Stimulated activated CD8-positive, alpha-beta memory T cell treated with anti-CD3 and anti-CD28 coated beads, Interleukin-12 subunit alpha, Interleukin-12 subunit beta, amount 100 ng/mL, for 24 hours (primary cell): ENCODE measurements around the gene PLEKHA3.

ENCODE experiments used
- DNase-seq: peaks from one replicate; pipeline ENCODE4 v3.0.0-alpha.2; 2020; ENCODE audit errors: extremely low read depth

PLEKHA3 gene

DNA sequence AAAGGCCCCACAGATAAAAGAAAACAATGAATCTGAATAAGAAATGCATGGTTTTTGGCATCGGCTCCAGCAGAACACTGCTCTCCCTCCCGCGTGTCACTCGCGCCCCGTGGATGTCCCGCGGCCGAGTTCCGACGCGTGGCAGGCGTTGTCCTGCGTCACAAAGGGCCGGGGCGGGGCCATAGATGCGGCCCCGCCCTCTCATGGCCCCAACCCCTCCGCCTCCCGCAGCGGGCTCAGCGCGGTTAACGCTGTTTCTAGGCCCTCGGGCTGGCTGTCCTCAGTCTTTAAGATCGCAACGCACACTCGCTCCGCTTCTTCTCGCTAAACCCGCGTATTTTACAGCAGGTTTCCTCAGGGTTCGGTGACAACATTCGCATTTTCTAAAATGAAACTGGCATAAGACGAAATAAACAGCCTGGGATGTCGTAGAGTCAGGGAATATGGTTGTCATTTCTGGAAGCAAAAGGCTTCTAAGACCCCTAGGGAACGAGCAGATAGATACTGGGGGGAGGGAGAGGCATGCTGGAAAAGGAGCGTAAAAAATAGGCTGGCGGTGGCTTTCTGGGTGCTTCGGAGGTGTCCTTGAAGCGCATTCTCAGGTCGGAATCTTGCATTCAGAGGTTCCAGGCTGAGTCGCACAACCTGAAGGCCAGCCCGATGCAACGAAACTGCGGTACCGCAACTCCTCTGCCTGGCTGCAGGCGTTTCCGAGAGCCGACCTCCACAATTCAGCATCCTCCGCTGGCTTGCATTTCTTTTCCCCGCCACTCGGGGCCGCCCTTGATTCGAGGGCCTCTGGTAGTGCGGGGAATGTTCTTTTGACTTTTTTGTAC is 1.6 kb upstream of the PLEKHA3 start, which contains the start of gene FKBP7:
TSS of gene FKBP7 (minus strand) at position 162 of the 836 bp plus-strand sequence. CDS start at position 61, 101 bp downstream.
- DNase-seq, result peak; percentile 65

DNA sequence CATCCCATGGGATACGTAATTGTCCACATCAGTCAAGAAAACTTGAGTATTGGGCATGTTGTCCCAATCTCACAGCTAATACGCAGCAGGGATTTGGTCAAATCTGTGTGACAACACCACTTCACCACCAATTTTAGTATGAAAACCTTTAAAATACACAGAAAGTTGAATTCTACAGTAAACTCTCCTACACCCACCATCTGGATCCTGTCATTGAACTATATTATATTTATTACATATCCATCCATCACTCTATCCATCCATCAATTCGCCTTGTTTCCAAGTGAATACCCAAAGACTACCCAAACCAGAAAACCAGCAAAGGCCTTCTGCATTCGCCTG is 1.0 kb upstream of the PLEKHA3 start:
- no peak for DNase-seq

DNA sequence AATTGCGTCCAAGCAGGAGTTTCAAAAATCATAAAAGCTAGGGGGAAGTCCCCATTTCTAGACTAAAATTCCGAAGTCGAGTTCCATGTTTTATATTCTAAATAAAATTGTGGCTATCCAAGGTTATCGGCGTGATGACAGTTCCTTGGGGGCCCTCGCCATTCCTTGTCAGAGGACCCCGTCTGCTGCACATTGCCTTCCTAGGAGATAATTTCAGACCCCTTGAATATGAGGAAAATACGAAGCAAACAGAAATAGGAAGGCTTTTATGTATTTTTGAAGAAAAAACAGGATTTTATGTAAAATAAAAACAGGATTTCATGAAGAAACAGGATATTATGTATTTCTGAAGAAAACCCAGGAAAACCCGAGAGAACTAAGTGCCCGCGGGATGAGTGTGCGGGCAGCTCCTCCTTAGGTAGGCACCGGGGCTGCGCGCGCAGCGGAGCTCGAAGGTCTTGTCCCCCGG is 465 bp upstream of the PLEKHA3 start:
- no peak for DNase-seq

DNA sequence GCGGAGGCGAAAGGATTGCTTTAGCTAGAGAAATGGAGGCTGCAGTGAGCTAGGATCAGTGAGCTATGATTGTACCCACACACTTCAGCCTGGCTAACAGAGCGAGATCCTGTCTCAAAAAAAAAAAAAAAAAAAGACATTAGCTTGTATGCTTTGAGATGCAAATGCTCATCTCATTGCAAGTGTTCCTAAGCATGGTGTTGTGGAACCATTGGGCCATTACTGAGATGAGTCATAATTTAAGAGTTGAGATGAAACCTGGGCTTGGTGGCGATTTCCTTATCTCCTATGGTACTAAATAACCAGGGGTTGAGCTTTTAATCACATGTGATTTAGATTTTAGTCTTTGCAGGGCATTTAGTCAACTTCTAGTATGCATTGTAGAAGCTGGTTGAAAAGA is 2.2 kb downstream of the PLEKHA3 start:
- no peak for DNase-seq

DNA sequence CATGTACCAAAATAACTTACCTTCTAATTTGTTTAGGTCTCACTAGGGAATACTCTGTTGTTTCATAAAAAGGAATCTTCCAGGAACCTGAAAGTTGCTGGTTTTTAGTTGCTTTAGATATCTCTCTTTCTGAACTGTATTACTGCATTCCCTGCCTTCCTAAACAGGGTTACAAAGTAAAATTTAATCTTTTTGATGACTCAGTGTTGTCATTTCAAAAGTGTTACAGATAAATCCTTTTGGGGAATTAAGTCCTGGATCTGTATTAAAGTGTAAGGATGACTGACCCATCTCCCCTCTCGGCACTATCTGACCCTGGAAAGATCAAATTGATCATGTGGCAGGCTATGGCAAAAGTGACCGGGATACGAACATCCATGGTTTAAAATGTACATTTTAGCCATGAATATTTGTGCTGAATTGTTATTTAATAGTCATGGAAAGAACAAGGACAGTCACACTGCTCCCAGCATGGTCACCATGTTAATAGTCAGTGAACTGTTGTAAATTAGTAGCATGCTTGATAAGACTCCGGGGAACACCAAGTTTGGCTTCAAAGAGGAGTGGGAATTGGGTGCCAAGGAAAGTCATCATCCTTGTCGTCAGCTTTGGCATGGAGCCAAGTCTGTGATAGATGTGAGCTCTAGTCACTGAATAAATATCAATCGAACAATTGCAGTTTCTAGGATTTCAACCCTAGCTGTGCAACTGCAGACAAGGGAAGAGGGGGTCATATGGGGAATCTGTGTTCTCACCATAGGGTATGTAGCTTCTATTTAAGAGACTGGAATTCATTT is 4.2 kb downstream of the PLEKHA3 start:
- DNase-seq, result no peak

DNA sequence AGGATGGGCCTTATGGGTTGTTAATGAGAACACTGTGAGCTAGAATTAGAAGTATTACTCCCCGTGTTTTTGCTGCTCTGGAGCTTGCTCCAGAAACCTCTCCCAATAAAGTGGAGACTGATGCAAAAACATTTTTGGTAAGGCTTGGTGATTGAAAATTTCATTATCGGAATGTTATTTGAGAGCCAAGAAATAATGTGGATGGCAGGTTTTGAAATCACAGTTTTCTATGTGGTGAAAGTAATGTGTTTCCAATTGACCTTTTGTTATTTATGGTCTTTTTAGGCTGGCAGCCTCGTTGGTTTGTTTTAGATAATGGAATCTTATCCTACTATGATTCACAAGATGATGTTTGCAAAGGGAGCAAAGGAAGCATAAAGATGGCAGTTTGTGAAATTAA is 5.1 kb downstream of the PLEKHA3 start:
- no peak for DNase-seq

DNA sequence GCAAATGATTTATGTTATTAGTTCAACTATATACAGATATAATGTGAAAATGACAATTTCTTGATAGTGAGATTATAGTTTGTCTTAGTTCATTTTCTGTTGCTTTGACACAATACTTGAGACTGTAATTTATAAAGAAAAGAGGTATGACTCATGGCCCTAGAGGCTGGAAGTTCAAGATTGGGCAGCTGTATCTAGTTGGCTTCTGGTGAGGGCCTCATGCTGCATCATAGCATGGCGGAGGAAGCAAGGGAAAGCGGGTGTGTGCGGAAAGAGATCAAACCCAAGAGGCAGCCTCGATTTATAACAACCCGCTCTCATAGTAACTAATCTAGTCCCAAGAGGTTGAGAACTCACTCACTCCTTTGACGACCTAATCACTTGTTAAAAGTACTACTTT is 11.4 kb downstream of the PLEKHA3 start:
- no peak for DNase-seq

DNA sequence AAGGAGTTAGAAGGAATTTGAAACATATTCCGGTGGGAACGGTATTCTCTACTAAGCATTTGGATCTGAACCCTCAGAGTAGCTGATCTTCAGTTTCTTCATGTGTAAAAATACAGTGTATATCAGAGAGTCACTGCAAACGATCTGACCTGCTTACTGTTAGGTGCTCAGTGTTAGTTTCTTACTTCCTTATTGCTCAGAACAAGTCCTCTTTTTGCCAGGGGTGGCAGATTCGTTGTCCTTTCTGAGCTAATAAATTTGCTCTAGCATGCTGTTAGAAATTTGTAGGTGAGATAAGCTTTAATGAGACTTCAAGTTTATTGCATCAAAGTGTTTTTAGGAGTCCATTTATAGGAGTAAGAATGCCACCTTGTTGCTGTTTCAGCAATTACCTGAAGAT is 15.8 kb downstream of the PLEKHA3 start:
- DNase-seq, result no peak

DNA sequence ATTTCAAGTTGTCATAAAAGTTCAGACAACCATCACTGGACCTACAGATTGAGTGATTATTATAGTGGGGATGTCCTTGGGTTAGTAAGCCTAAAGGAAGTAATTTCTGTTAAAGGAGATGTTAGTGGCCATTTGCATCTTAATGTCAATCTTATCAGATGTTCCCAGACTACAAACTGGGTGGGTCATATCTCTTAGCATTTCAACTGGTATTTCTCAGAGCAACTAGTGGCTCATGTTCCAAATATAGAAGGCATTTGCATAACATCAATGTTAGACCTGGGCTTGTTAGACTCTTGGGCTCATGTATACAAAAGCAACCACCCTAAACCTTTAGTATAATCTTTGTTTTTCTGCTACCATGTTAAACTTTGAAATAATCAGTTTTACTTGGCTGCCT is 17.9 kb downstream of the PLEKHA3 start:
- no peak for DNase-seq

DNA sequence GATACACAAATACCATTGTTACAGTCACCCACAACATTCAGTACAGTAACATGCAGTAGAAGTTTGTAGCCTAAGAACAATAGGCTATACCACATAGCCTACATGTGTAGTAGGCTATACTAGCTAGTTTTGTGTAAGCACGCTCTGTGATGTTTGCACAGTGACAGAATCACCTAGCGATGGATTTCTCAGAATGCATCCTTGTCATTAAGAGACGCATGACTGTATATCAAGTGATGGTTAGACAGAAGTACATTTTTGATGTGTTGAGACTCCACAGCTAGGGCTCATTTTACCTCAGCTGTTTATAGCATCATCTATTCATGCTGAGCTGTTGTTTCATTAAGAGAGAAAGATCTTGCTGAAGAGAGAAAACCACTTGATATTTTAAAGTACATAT is 19.4 kb downstream of the PLEKHA3 start:
- DNase-seq, result no peak

DNA sequence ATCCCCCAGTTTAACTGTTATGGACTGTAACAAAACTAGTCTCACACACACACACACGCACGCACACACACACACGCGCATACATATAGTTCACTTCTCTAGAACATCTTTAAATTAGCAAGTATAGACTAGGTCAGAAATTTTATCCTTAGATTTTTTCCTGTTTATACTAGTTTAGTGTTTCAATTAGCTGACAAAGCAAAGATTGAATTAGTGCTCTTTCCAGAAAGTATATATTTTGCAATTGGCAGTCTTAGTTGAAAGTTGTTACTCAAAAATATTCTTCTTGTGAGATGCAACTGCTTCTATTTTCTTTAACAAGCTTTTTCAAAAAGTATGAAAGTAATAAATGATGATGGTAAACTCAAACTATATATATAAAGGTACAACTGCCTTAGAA is 22.5 kb downstream of the PLEKHA3 start:
- no peak for DNase-seq

DNA sequence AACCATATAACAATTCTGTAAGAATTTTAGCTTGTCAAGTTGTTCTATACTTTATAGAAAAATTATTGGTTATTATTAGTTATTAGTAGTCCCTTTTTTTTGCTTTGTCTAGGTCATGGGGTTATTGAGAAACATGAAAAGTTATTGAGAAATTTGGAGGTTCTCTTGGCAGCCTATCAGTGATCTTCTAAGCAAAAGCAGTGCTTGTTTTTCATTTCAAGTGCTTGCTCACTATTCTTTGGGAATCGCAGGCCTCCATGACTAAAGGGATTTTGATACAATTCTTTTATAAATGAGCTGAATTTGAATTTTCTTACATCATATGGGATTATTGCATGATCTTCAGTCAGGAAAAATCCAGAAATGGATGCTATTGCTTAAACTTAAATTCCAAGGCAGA is 25.8 kb downstream of the PLEKHA3 start:
- no peak for DNase-seq

DNA sequence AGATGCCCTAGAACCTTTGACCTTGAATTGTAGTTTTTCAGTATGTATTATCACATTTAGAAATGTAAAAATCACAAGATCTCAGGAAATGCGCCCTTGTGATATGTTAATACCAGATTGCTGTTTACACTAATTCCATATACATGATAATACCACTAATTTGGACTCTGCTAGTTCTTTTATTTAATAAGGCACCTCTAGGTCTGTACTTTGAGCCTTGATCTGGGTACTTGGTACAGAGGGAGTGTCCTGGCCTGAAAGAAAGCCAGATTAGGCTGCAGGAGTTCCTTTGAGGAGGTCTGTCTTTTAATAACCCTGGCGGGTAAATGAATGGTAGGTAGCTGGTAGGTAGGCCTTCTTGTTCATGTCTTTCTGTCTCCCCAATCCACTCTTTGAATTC is 26.3 kb downstream of the PLEKHA3 start:
- DNase-seq, result no peak

DNA sequence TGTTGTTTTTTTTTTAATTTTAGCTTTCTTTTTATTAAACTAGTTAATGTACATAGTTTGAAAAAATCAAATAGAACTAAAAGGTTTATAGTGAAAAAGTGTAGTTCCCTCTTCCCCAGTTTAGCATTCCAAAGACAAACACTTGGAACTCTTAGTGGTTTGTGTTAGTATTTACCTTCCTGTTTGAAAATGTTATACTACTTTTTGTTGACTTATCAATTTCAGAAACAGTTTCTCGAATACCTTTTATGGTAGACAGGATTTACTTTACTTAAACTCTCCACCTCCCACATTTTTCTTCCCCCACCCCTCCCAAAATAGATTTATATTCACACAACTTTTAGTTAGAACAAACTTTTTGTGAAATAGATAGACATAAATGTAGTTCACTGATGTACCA is 26.7 kb downstream of the PLEKHA3 start:
- no peak for DNase-seq

DNA sequence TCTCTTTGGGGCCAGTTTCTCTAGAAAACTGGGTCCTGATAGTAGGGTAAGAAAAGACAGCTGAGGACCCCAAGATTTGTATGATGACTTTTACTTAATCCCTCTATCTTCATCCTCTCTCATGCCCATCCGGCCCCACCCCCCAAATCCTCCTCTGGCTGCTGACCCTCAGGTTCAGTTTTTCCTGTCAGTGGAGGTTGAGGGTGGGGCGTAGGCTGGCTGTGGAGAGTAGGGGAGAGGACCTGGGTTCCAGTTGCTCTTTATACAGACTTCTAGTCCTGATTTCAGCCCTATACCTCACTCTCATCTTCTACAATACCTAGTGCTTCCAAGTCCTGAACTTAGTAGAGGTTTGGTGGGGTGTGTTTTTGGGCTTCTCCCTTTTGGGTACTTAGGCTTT is 28.4 kb downstream of the PLEKHA3 start:
- no peak for DNase-seq

DNA sequence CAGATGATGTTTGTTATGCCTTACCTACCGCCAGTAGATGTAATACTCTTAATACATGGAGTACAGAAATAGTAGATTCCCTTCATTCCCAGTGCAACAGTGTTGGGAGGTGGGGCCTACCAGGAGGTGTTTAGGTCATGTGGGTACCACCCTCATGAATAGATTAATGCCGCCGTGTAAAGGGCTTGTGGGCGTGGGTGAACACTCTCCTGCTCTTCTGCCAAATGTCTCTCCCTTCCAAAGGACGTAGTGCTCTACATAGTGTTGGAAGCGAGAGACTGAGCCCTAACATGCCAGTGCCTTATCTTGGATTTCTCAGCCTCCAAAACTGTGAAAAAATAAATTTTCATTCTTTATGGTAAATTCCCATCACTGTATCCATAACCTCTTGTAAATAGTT is 30.1 kb downstream of the PLEKHA3 start:
- no peak for DNase-seq

DNA sequence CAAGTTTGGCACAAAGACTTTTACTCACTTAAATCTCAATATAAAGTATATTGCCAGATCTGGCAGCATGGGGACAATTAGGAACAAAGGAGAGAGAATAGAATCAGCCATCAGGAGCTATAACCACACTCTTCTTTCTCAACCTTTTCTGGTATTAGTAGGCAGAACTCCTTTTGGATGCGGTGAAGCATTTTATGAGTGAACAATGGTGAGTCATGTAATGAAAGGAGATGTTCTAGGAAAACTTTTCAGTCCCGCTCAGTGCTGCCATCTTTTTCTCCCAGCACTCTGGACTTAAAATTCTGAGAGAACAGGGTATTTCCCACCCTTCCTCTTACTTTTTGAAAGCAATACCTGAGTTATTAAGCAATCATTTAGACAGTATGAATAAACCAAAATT is 32.2 kb downstream of the PLEKHA3 start:
- DNase-seq, result no peak

DNA sequence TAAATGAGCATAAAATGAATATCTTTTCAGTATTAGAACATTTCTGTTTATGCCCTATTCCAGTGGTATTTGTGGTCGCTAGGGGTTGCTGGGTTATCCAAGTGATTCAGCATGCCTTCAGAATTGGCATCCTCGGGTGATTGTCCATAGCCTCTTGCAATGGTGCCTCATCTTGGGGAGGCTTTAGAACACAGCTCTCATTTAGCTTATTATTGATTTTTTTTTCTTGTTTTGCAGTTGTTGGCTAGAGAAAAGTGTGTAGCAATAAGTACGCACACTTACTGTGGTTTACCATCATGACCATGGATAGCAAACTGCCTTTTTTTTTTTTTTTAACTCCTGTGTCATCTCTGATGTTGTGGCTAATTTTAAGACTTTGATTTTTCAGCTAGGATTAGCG is 33.6 kb downstream of the PLEKHA3 start:
- DNase-seq, result no peak

DNA sequence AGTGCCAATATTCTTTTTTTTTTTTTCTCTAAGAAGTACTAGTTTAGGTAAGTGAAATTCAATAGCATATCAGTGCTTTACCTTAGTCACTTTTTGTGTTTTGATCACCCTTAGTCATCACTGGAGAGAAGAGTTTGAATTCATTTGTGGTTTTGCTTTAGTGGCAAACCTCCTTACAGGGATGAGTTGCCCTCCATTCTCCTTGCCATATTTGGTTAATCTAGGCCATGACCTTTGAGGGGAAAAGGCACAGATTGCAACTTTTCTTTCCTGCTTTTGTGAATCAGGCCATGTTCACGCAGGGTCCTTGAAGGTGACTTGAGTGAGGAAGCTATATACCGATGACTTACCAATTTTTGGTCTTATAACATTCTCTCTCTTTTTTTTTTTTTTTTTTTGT is 34.4 kb downstream of the PLEKHA3 start:
- no peak for DNase-seq

DNA sequence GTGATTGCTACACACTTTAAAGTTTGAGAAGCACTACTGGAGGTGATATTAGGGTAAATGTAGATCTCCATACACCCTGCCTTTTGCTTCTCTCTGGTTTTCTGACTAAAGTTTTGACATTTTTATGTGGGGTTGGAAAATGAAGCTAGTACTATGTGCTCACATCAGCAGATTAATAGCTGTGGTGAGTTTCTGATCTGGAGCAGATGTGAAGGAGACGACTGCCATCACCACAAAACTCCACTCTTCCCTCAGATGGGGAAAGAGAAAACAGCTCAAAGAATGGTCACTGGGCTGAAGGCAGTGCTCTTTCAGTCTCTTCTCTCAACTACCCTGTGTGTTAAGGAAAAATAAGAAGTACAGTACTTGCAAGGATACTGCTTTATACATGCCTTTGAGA is 37.2 kb downstream of the PLEKHA3 start:
- DNase-seq, result no peak

DNA sequence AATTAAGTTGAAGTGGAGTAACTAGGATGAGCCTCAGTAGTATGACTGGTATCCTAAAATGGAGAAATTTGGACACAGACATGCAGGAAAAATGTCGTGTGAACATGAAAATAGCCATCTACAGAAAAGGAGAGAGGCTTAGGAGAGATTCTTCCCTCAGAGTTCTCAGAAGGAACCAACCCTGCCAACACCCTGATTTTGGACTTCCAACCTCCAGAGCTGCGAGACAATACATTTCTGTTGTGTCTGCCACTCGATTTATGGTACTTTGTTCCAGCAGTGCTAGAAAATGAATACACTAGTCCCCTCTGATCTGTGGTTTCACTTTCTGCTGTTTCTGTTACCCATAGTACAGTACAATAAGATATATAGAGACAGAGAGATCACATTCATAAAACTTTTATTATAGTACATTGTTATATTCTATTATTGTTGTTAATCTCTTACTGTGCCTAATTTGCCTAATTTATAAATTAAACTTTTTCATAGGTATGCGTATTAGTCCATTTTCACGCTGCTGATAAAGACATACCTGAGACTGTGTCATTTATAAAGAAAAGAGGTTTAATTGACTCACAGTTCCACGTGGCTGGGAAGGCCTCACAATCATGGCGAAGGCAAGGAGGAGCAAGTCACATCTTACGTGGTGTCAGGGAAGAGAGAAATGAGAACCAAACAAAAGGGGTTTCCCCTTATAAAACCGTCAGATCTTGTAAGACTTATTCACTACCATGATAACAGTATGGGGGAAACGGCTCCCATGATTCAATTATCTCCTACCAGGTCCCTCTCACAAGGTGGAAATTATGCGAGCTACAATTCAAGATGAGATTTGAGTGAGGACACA is 41.3 kb downstream of the PLEKHA3 start:
- no peak for DNase-seq

DNA sequence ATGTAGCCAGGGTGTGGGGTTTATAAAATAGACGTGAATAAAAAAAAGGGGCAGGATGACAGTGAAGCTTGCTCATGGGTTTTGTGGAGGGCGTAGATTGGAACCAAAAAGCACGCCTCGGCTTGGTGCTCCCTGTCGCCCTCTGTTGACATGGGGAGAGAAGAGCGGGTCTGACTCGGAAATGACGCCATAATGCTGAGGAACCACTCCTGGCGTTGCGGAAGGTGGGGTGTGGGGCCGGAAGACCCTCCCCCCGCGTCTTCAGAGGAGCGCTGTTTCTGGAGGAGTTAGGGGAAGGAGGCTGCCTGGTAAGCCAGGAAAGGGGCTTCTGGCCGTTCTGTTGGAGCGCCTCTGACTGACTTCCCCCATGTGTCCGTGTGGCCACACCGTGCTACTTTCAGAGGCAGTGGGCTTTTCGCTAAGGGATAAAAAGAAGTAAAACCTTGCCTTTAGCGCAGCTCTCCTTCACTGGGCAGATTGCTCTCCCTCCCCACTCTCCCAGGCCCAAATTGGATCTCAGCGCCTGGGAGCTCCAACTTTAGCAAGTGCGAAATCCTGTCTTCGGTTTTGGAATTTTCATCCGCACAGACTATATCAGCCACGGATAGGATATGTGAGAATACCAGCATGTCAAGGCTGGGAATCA is 42.8 kb downstream of the PLEKHA3 start:
- peak; percentile 51 for DNase-seq
